NK-92 (cell line): ENCODE data around the gene ING3.
"Not testable (repeated sequence)": the region's sequence is repeated elsewhere in the genome, so short reads cannot be mapped to it uniquely, and the experiment has no call there.

Source experiments
- DNase-seq: peaks from one replicate; lab custom pipeline; 2025; ENCODE audit not compliant: unreplicated experiment; lab: John Stamatoyannopoulos, UW

ING3 gene

DNA sequence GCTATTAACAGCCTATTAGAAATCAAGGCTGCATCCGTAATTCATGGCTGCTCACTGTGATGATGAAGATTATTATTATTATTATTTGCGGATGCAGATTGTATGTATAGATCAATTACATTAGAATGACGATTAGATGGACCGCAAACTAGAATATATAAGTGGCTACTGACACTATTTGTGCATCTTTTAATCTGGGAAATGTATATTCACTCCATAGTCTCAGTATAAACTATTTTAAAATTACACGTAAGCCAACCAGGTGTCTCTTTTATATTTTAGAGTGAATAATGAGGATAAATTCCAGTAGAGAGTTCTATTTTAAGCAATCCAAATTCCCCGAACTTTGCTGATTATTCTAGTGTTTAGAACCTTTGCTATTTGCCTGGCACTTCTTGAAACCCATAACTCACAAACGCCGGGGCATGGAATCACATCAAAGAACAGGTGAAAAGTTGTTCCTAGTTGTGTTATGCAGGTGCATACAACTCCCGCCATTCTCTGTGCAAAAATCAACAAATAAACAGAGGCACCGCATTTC lies 509 bp upstream of the ING3 start:
- DNase-seq: no peak

DNA sequence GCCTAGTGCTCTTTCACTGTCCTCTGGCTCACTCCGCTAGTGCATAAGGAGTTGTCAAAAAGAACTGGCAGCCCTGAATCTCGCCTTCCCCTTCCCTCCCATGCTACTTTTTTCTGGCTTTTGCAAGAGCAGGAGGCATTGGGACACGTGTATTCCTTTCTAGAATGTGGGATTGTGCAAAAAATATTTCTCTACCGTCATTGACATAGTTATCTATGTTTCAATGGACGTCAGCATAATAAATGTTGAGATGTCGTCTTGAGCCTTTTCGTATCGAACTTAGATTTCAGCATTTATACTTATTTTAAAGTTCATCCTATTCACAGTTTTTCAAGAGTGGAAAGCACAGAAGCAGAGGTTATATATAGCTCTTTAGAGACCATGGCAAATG lies 727 bp downstream of the ING3 start:
- no peak for DNase-seq

DNA sequence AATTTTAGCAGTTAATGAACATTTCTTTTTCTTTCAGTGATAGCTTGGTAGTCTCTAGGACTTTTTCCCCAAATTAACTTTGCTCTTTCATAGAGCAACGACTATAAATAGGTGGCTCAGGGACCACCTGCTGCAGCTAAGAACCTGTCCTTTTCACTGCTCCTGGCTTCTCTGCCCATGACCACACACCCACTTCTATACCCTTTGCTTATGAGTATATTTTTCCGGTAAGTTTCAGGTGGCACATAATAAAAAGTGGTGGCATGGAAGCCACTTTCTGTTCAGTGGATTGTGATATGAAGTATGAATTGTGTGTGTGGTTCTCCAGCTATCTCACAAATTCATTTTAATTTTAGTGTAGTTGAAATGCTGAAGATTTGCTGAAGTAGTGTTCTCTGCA lies 1.2 kb downstream of the ING3 start:
- no peak for DNase-seq

DNA sequence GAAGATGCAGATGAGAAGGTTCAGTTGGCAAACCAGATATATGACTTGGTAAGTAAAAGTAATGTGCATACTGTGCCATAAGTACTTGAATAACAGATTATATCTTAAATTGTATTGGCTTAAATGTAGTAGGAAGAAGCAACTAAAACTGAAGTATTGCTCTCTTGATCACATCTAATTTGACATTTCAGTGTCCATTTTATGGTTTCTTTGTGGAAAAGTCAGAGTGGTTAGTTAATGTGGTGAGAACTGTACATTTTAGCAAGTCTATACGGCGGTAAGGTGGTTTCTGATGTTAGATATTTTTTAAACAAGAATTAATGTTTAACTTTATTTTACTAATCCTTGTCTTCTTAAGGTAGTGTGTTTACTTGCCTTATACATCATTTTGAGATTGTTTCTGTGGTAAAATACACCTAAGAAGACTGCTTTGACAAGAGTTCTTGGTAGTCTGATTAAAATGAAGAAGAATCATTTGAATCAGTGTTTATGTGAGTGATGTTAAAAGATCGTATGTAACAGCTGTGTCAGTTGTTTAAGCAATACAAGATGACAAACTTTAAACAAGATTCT lies 5.1 kb downstream of the ING3 start:
- no peak for DNase-seq

DNA sequence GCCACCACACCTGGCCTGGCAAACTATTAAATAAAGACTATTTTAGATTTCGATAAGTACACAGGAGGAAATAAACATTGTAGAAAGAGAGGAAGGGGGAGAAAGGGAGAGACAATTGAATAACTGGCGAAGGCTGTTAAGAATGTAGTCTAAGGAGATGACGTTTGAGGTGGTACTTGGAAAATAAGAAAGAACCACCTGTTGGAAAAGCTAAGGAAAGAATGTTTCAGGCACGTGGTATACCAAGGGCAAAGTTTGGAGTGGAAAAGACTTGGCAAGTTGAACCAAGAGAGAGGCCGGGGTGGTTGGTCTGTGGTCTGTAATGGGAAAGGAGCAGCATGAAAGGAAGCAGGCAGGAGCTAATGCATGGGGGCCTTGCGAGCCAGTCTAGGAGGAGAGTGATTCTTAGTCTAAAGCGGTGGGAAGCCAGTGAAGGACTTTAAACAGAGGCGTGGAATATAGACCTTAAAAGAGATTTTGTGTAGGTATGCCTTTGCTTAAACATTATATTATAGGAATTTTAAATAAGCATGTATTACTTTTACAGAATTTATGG lies 9.4 kb downstream of the ING3 start:
- DNase-seq: no peak

DNA sequence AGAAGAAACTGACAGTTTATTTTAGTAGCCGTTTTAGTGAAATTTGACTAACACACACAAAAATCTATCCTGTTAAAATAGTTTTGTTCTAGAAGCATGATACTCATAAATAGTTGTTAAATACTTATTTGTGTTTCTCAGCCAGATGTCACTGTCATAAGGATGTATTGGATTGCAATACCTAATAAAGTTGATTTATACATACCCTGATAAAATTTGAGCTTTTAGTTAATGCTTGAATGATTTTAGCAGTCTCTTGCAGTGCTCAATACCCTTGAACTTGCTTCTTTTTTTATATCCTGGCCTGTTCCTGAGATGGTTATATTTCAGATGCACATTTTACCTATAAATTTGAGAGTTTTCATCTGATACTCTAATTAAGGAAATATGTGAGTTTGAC lies 10.1 kb downstream of the ING3 start:
- DNase-seq: no peak

- no peak for DNase-seq
Measured at GRCh38 chr7:120961638-120962173, 11.1 kb downstream of the ING3 start.

DNA sequence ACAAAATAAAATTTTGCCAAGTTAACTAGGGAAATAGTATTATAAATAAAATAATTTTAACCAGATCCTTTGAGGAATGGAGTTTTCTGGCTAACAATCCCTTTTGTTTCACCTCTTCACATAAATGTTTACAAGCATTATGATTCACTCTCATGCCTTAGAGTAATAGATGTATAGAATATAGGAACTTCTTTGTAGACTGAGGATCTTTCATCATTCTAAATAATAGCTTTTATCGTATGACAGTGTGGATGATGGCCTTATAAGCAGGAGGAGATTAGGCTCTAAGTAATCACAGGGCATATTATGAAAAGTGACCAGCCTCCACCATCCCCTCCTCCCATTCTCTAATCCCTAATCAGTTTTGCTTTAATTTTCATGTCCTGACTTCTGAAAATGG lies 13.5 kb downstream of the ING3 start:
- DNase-seq: no peak

GRCh38 chr7:120966961-120967360 lies 16.4 kb downstream of the ING3 start:
- DNase-seq: no peak

- DNase-seq: no peak
Measured at GRCh38 chr7:120973849-120974248, 23.3 kb downstream of the ING3 start.

GRCh38 chr7:120979765-120980499 lies 29.4 kb downstream of the ING3 start:
- no peak for DNase-seq

DNA sequence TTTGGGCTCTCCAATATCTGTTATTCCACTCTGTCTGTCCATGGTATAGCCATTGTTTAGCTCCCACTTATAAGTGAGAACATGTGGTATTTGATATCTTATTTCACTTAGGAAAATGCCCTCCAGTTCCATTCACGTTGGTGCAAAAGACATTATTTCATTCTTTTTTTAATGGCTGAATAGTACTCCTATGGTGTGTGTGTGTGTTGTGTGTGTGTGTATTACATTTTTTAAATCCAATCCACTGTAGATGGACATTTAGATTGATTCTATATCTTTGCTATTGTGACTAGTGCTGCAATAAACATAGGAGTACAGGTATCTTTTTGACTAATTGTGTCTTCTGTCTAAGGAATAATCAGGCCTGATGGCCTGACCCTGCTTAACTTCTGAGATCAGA lies 30.5 kb downstream of the ING3 start:
- no peak for DNase-seq

DNA sequence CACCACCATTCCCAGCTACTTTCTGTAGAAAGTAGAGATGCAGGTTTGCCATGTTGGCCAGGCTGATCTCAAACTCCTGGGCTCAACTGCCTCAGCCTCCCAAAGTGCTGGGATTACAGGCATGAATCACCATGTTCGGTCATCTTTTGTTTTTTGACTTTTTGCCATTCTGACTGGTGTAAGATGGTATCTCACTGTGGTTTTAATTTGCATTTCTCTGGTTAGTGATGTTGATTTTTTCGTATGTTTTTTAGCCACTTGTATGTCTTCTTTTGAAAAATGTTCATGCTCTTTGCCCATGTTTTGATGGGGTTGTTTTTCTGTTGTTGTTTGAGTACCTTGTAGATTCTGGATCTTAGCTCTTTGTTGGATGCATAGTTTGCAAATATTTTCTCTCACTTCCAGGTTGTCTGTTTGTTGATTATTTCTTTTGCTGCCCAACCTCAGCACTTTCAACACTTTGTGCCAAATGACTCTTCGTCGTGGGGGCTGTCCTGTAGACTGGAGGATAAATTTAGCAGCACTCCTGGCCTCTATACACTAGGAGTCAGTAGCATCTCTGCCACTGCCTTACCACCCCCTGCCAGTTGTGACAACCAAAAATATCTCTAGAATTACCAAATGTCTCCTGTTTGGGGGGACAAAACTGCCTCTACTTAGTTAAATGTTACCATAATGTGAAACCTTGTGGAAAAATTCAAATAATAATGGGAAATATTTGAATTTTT lies 31.5 kb downstream of the ING3 start:
- no peak for DNase-seq

DNA sequence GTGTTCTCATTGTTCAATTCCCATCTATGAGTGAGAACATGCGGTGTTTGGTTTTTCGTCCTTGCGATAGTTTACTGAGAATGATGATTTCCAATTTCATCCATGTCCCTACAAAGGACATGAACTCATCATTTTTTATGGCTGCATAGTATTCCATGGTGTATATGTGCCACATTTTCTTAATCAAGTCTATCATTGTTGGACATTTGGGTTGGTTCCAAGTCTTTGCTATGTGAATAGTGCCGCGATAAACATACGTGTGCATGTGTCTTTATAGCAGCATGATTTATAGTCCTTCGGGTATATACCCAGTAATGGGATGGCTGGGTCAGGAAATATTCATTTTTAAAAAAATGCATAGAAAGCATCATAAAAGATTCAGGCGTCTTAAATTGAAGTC lies 33.0 kb downstream of the ING3 start:
- not testable (repeated sequence) for DNase-seq

DNA sequence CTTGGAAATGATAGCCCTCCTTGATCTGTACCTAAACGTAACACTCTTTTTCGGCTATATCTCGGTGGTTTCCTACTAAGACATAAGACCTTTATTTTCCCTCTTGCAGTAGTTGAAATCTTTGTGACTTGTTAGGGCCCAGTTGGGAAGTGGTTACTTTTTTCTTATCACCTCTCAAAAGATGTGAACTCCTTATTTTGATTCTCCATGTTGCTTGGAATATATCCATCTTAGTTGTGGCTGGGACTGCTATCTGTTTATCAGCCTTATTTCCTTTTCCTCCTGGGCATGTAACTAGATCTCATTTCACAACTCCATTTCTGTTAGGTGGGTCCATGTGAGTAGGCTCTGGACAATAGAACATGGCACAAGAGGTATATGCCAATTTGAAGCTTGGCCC lies 33.8 kb downstream of the ING3 start:
- no peak for DNase-seq

DNA sequence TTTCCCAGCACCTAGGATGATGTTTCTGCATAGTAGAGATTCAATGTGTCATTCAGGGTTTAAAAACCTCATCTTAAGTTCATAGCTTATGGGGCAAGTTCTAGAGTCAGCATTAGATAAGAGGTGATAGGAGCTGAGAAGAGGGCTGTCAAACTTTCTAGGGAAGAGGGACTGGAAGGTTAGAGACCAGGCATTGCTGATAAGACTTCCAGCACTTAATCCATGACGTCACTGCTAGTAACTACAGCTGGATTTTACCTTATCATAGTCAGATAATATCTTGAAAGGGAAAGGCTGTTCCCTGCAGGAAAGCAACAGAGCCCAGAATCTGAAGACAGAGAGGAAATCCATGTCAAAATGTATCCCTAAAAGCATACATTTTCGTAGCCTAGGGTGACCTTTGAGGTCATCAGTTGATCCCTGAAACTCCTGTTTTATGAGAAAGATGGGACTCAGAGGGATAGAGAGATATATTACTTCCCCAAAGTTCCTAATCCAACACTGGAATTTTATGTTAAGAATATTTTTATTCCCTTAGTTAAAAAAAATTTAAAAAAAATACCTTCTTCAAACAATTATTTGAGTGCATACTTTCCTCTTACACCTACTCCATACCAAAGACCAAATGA lies 34.7 kb downstream of the ING3 start:
- DNase-seq: no peak

GRCh38 chr7:120985839-120986238 lies 35.3 kb downstream of the ING3 start:
- DNase-seq: no peak

- no peak for DNase-seq
Measured at GRCh38 chr7:120986650-120987049, 36.1 kb downstream of the ING3 start.

DNA sequence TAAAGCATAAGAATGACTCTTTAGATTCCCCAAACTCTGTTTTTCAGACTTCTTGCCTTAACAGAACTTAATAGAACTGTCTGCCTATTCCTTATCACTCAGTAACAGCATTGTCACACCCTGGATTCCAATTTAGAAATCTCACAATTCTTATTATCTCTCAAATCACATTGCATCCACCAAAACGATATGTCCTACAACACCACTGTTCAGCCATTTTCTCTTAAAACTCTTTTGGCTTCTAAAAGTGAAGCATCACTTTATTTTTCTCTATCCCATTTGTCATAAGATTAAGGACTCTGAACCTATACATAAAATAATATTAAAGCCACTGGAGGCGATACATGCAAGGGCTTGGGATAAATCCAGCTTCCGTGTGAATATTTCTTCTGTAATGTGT lies 36.7 kb downstream of the ING3 start:
- DNase-seq: no peak

- DNase-seq: peak; percentile 27
Measured at GRCh38 chr7:120987683-120988590, 37.4 kb downstream of the ING3 start.
